ENCODE data around the gene MAST4.

The MAST4 gene

DNA sequence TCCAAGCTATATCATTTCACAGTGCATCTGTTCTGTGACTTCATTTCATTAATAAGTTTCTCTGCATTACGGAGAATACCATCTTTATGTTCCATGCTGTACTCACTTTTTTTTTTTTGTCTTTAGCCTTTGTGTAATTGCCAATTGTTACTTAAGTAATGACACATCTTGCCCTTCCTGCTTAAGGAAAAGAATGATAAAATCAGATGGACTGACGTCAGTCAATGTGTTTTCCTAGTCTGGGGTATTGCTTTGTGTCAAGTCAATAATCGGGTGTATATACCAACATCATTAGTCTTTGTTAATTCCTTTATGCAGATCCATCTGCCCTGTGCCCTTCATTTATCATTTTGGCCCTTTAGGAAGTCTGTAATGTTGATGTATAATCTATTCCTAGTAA, 466.9 kb downstream of the MAST4 start:
- no peak for DNase-seq (ENCODE audit: low read depth in 2 of 2, low spot score in 1 of 2)

DNA sequence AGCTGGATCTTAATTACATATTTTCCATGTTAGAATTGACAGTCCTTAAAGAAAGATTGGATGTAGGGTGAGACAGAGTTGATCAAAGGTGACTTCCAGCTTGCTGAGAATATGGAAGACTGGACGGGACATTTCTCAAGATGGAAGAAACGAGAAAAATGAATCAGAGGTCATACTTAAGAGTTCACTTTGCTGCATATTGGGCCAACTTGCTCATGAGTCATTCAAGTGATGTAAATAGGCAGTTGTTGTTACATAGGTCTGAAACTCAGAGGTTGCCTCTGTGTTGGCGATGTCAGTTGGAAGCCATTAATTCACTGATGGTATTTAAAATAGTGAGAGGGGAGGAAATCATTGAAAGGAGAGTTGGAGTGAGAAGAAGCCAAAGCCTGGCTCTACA, 467.6 kb downstream of the MAST4 start:
- DNase-seq (ENCODE audit: low read depth in 2 of 2, low spot score in 1 of 2) = no peak

DNA sequence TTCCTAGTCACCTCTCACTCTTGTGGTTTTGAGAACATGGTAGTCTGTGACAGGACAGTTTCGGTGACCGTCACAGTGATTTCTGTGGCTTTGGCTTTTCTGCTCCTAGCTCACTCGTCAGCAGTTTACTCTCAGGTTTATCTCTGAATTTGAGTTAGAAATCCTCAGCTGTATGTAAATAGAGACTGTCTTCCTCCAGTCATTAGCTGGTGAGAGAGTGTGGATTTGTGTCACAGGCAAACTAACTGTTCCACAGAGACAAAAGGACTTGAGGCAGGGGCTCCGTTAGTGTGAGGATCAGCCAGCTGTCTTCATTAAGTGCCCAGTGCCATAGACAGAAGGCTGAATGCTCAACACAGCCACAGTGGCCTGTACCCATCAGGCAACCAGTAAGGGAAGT, 469.0 kb downstream of the MAST4 start:
- no peak for DNase-seq (ENCODE audit: low read depth in 2 of 2, low spot score in 1 of 2)

GRCh38 chr5:67065696-67066095, 469.5 kb downstream of the MAST4 start:
- DNase-seq (ENCODE audit: low read depth in 2 of 2, low spot score in 1 of 2) = no peak

DNA sequence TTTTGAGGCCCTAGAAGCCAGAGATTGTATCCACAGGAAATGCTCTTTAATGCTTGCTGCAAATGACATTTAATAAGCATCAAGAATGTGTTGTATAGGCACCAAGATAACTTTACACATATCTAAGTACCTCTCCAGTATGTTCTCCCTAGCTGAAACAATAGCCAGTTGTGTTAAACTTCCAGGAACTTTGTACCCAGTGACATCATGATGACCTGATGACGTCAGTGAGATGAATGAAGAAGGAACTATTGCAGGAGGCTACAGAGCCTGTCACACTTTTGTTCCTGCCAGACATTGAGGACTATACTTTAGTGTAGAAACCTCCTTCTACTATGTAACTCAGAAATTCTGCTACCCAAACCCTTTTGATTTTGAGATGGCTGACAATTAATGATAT, 470.6 kb downstream of the MAST4 start:
- no peak for DNase-seq (ENCODE audit: low read depth in 2 of 2, low spot score in 1 of 2)

GRCh38 chr5:67073045-67073680, 477.0 kb downstream of the MAST4 start:
- no peak for DNase-seq (ENCODE audit: low read depth in 2 of 2, low spot score in 1 of 2)

GRCh38 chr5:67077296-67077695, 481.1 kb downstream of the MAST4 start:
- no peak for DNase-seq (ENCODE audit: low read depth in 2 of 2, low spot score in 1 of 2)

- no peak for DNase-seq (ENCODE audit: low read depth in 2 of 2, low spot score in 1 of 2)
Observed at GRCh38 chr5:67081261-67081660, 485.1 kb downstream of the MAST4 start.

GRCh38 chr5:67082941-67083340, 486.7 kb downstream of the MAST4 start:
- DNase-seq (ENCODE audit: low read depth in 2 of 2, low spot score in 1 of 2) = no peak

- DNase-seq (ENCODE audit: low read depth in 2 of 2, low spot score in 1 of 2) = no peak
Observed at GRCh38 chr5:67085616-67086015, 489.4 kb downstream of the MAST4 start.

DNA sequence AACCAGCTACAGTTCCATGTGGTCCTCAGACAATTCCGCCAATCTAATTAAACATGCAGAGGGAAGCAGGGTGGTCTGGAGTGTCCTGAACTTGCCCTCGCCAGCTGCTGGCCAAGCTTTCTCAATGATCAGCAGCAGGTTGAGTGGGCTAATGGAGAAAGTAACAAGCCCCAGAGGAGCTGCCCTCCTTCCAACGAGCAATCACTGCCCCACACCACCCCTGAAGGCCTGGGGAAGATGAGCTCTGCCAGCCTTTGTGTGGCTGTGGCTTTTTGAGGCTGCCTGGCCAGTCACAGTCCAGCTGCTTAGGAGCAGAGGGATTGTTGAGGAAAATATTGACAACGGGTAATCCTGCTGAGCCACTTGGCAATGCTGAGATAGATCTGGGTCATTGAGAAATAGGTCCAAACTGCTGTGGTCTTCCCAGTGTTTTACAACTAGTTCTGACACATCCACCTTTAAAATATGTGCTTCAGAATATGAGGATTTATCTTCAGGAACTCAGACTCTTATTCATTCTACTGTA, 493.1 kb downstream of the MAST4 start:
- DNase-seq (ENCODE audit: low read depth in 2 of 2, low spot score in 1 of 2) = no peak

DNA sequence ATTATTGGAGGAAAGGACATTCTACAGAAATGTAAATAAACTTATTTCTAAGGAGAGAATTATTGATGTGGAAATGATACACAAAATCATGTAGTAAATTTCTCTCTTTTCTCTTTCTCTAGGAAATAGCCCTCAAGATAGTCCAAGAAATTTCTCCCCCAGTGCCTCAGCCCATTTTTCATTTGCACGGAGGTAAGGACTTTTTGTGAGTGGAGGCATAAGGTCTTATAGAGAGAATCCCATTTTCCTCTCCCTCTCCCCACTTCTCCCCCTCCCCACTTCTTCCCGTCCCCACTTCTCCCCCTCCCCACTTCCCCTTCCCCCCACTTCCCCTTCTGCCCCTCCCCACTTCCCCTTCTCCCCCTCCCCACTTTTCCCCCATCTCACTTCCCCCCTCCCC, 493.8 kb downstream of the MAST4 start:
- DNase-seq (ENCODE audit: low read depth in 2 of 2, low spot score in 1 of 2) = no peak

DNA sequence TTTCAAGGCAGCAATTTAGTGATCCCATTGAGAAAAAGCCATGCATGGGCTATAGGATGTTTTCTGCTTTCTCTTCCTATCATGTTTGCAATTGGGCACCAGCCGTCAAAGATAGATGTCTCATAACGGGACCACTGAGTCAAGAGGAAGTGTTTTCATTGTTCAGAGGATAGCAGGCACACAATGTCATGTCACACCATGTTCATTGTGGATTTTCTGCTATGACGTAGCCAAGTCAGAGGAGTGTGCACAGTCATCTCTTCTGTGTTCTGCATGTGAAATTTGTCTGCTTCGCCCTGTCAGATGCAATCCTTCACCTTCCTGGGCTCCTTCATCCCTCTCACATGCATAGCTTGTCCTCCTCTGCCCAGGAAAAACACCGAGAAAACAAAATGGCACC, 494.4 kb downstream of the MAST4 start:
- DNase-seq (ENCODE audit: low read depth in 2 of 2, low spot score in 1 of 2) = no peak

DNA sequence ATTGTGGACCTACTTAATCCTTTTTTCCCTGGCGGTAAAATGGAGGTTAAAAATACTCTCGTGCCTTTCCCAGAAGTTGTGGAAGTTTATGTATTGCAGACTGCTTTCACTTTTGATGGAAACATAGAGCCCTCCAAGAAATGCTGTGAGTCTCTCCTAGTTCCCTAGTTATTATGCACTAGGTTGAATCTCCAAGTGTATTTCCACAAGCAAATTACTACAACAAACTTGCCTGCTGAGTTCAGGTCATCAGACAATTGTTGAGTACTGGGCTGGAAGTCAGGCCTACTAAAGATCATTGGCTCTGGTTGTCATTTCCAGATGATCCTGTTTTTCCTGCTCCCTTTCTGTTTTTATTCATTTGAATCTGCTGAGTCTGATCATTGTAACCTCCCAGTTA, 496.3 kb downstream of the MAST4 start:
- no peak for DNase-seq (ENCODE audit: low read depth in 2 of 2, low spot score in 1 of 2)

GRCh38 chr5:67093279-67093678, 497.1 kb downstream of the MAST4 start:
- DNase-seq (ENCODE audit: low read depth in 2 of 2, low spot score in 1 of 2) = no peak

GRCh38 chr5:67094476-67095300, 498.5 kb downstream of the MAST4 start:
- DNase-seq (ENCODE audit: low read depth in 2 of 2, low spot score in 1 of 2) = no peak

- DNase-seq (ENCODE audit: low read depth in 2 of 2, low spot score in 1 of 2) = no peak
Observed at GRCh38 chr5:67095346-67096171, 499.4 kb downstream of the MAST4 start.

DNA sequence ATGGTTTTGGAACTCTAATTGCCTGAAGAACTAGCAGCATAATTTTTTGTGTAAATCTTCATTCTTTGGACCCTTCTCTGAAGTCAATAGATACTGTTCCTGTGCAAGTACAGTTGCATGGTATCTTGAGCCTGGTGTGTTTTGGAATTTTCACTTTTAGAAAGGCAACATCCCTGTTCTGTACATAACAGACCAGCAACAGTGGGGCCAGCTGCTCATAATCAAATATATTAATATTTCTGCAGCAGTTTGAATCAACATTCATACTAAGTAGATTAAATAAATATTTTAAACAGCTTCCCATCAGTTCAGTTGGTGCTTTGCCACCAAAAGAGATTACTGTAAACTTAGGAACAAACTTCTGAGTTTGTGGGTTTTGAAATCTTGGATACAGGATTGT, 502.5 kb downstream of the MAST4 start:
- no peak for DNase-seq (ENCODE audit: low read depth in 2 of 2, low spot score in 1 of 2)

GRCh38 chr5:67100301-67100700, 504.1 kb downstream of the MAST4 start:
- DNase-seq (ENCODE audit: low read depth in 2 of 2, low spot score in 1 of 2) = no peak

GRCh38 chr5:67102708-67103107, 506.5 kb downstream of the MAST4 start:
- DNase-seq (ENCODE audit: low read depth in 2 of 2, low spot score in 1 of 2) = no peak

DNA sequence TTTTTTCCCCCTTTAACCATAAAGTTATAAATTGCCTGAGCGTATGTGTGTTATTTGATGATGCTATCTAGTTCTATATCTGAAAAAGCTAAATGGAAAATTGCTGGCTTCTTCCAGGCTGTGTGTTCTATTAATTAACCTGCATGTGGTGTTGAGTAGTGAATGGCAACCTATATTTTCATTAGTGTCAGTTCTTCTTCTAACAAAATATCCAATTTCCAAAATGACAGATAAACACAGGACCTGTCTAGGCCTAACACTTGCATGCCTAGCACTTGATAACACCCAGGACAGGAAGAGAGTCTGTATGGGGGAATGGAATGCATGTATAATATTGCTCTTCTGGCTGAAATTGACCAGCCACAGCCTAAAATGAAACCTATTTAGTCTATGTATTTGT, 508.7 kb downstream of the MAST4 start:
- DNase-seq (ENCODE audit: low read depth in 2 of 2, low spot score in 1 of 2) = no peak

- DNase-seq (ENCODE audit: low read depth in 2 of 2, low spot score in 1 of 2) = no peak
Observed at GRCh38 chr5:67105270-67105669, 509.1 kb downstream of the MAST4 start.
